IPS-NIHi11 (cell line): ENCODE results near the gene CCDC86.

Experiments used
- DNase-seq: peaks from one replicate; pipeline ENCODE4 v3.0.0; 2012; ENCODE audit warnings: mixed read lengths, low spot score

The CCDC86 gene

GRCh38 chr11:60891103-60891741, 49.3 kb downstream of the CCDC86 start:
- no peak for DNase-seq

- DNase-seq, result no peak
Observed at GRCh38 chr11:60895687-60896086, 53.8 kb downstream of the CCDC86 start.

- DNase-seq, result no peak
Observed at GRCh38 chr11:60897496-60897895, 55.6 kb downstream of the CCDC86 start.

- peak; percentile 73 for DNase-seq
Observed at GRCh38 chr11:60899046-60899936, 57.4 kb downstream of the CCDC86 start.

- DNase-seq, result no peak
Observed at GRCh38 chr11:60899977-60900376, 58.1 kb downstream of the CCDC86 start.
